Liver (tissue), 9 donors: ENCODE data around the gene ADRA1B. TPM values are rescaled to one million over a fixed set of nuclear protein-coding genes. Genes with fewer than 3 reads are reported as not detected.

Experiments used
- DNase-seq: peaks from one replicate; pipeline ENCODE4 v3.0.0-alpha.2; 2017; ENCODE audit warnings: low spot score
- H3K27ac ChIP-seq, 2 donors: one replicate each; pipeline ENCODE4 v1.7.0; 2013; ENCODE audit warnings: inconsistent platforms in 2 of 2, low read length in 2 of 2, control low read depth in 1 of 2, low read depth in 1 of 2, mild to moderate bottlenecking in 1 of 2
- H3K27me3 ChIP-seq, 4 donors: one replicate each; pipeline versions ENCODE4 v1.6.1 to v1.7.0; 2013; ENCODE audit warnings: low read length in 3 of 4, inconsistent platforms in 1 of 4, mild to moderate bottlenecking in 1 of 4, moderate library complexity in 1 of 4; ENCODE audit not compliant: control insufficient read depth in 4 of 4, insufficient read depth in 4 of 4
- H3K36me3 ChIP-seq, 4 donors: one replicate each; pipeline versions ENCODE4 v1.6.1 to v1.7.0; 2013; ENCODE audit warnings: low read length in 3 of 4, mild to moderate bottlenecking in 3 of 4, low read depth in 1 of 4, moderate library complexity in 1 of 4; ENCODE audit not compliant: control insufficient read depth in 4 of 4, insufficient read depth in 3 of 4
- H3K4me1 ChIP-seq, 4 donors: one replicate each; pipeline versions ENCODE4 v1.6.1 to v1.7.0; 2013; ENCODE audit warnings: low read length in 3 of 4, mild to moderate bottlenecking in 3 of 4, moderate library complexity in 1 of 4; ENCODE audit not compliant: control insufficient read depth in 4 of 4, insufficient read depth in 4 of 4
- H3K4me3 ChIP-seq, 3 donors: one replicate each; pipeline versions ENCODE4 v1.6.1 to v1.7.0; 2013; ENCODE audit warnings: low read length in 3 of 3, control low read depth in 1 of 3, low read depth in 1 of 3, mild to moderate bottlenecking in 1 of 3
- H3K9ac ChIP-seq, 2 donors: one replicate each; pipeline ENCODE4 v1.7.0; 2013; ENCODE audit warnings: low read length in 2 of 2, mild to moderate bottlenecking in 2 of 2, moderate library complexity in 2 of 2, control low read depth in 1 of 2, low read depth in 1 of 2
- H3K9me3 ChIP-seq, 4 donors: one replicate each; pipeline versions ENCODE4 v1.6.1 to v1.7.0; 2013; ENCODE audit warnings: low read length in 3 of 4; ENCODE audit not compliant: control insufficient read depth in 4 of 4
- ATF3 ChIP-seq: IDR thresholded peaks from 2 replicates; pipeline ENCODE4 v1.6.1; 2016; ENCODE audit warnings: antibody characterized with exemption
- CTCF ChIP-seq: fragments of 150-350 bp; IDR thresholded peaks from 2 replicates; pipeline ENCODE4 v1.5.1; 2017; ENCODE audit warnings: improper control_type of control experiment, low read depth, low read length; ENCODE audit not compliant: missing input control
- EGR1 ChIP-seq, 2 donors: IDR thresholded peaks; 2 replicates each; pipeline ENCODE4 v1.6.1; 2016 to 2018; ENCODE audit warnings: antibody characterized with exemption in 2 of 2, low read depth in 2 of 2
- FOXA1 ChIP-seq: IDR thresholded peaks from 2 replicates; pipeline ENCODE4 v1.6.1; 2016; ENCODE audit warnings: antibody characterized with exemption
- FOXA2 ChIP-seq: IDR thresholded peaks from 2 replicates; pipeline ENCODE4 v1.6.1; 2016; ENCODE audit warnings: antibody characterized with exemption
- GABPA ChIP-seq, 2 donors: IDR thresholded peaks in 1 of 2; conservative IDR thresholded peaks in 1 of 2; 2 replicates each; pipeline ENCODE4 v1.6.1; 2016; ENCODE audit warnings: antibody characterized with exemption in 2 of 2, mild to moderate bottlenecking in 1 of 2, moderate library complexity in 1 of 2
- HNF4A ChIP-seq, 2 donors: conservative IDR thresholded peaks; 2 replicates each; pipeline ENCODE4 v1.6.1; 2016; ENCODE audit warnings: antibody characterized with exemption in 2 of 2, mild to moderate bottlenecking in 2 of 2
- HNF4G ChIP-seq: IDR thresholded peaks from 2 replicates; pipeline ENCODE4 v1.6.1; 2016; ENCODE audit warnings: antibody characterized with exemption
- JUND ChIP-seq, 2 donors: IDR thresholded peaks; 2 replicates each; pipeline ENCODE4 v1.6.1; 2016; ENCODE audit warnings: antibody characterized with exemption in 2 of 2
- MAX ChIP-seq: IDR thresholded peaks from 2 replicates; pipeline ENCODE4 v1.6.1; 2016; ENCODE audit warnings: antibody characterized with exemption
- NR2F2 ChIP-seq: IDR thresholded peaks from 2 replicates; pipeline ENCODE4 v1.6.1; 2016; ENCODE audit warnings: antibody characterized with exemption
- REST ChIP-seq: IDR thresholded peaks from 2 replicates; pipeline ENCODE4 v1.6.1; 2016; ENCODE audit warnings: antibody characterized with exemption, mild to moderate bottlenecking
- RXRA ChIP-seq, 2 donors: IDR thresholded peaks; 2 replicates each; pipeline ENCODE4 v1.6.1; 2017 to 2018; ENCODE audit warnings: antibody characterized with exemption in 2 of 2, mild to moderate bottlenecking in 1 of 2
- YY1 ChIP-seq: IDR thresholded peaks from 2 replicates; pipeline ENCODE4 v1.6.1; 2016; ENCODE audit warnings: antibody characterized with exemption, mild to moderate bottlenecking
- ZBTB33 ChIP-seq: IDR thresholded peaks from 2 replicates; pipeline ENCODE4 v1.6.1; 2016; ENCODE audit warnings: antibody characterized with exemption
- WGBS: extraction: QIAGEN DNeasy Blood & Tissue Kit; methylation state at CpG from one replicate; pipeline ENCODE4 v1.1.7; 2013; 5-methylcytosine and 5-hydroxymethylcytosine counted together
- polyA plus RNA-seq, 2 donors: library from polyadenylated mRNA; stranded (reverse) in 1 of 2; unstranded in 1 of 2; fragments of 200-250 nt in 1 of 2; fragments of >200 nt in 1 of 2; fragmentation: Nextera tagmentation in 1 of 2; extraction: Ambion mirVana in 1 of 2; gene quantifications; one replicate each; pipeline versions ENCODE4 v1.2.1 to v1.2.3, GENCODE V29; 2013 to 2015
- total RNA-seq, 2 donors: library from RNA; depleted of rRNA; stranded (reverse); fragments of >200 nt; gene quantifications; one replicate each; pipeline ENCODE4 v1.2.3, GENCODE V29; 2014
- donor health status: healthy.
- donor health status: healthy.
- donor health status: healthy.
- donor health status: healthy.
- donor health status: healthy.

Gene ADRA1B
- total and polyA plus RNA-seq, 4 donors, result 0.70 to 13.1 (median 8.2) TPM

- no peak for TF ChIP-seq CTCF
- TF ChIP-seq GABPA (IDR thresholded peaks at IDR 0.05 in 1 of 2, conservative IDR thresholded peaks at IDR 0.05 in 1 of 2), result no peak
- no peak for TF ChIP-seq ATF3
- TF ChIP-seq ZBTB33, result no peak
- TF ChIP-seq NR2F2, result no peak
- no peak for TF ChIP-seq HNF4A (conservative IDR thresholded peaks at IDR 0.05)
These were observed 1.7 kb downstream of the ADRA1B start (continued) for GRCh38 chr5:159917994-159918393.

- 57% methylated on average over 3 of the region's 3 CpGs for WGBS
- H3K9ac ChIP-seq, result no peak overlapping the region
- H3K27ac ChIP-seq, result no peak overlapping the region
- DNase-seq, result no peak
- H3K27me3 ChIP-seq, result no peaks in the 10 kb centered on the region
- H3K36me3 ChIP-seq, result no peaks in the 10 kb centered on the region
- peaks cover 3 to 19% (median 10%) of the 10 kb centered on the region in 4 donors for H3K4me1 ChIP-seq
- H3K4me3 ChIP-seq, result no peak overlapping the region
- no peaks in the 10 kb centered on the region for H3K9me3 ChIP-seq
- TF ChIP-seq RXRA (IDR thresholded peaks at IDR 0.05) (no peak), REST (no peak), MAX (no peak), FOXA2 (no peak), EGR1 (IDR thresholded peaks at IDR 0.05; ENCODE audit: low read depth in 2 of 2) (no peak), FOXA1 (no peak), GABPA (IDR thresholded peaks at IDR 0.05 in 1 of 2, conservative IDR thresholded peaks at IDR 0.05 in 1 of 2) (no peak)
These were observed 5.4 kb downstream of the ADRA1B start for GRCh38 chr5:159921721-159922120.

- no peaks in the 10 kb centered on the region for H3K9me3 ChIP-seq
- H3K36me3 ChIP-seq, result no peaks in the 10 kb centered on the region
- peaks cover 0 to 6% (median 4%) of the 10 kb centered on the region in 4 donors for H3K4me1 ChIP-seq
- H3K27ac ChIP-seq, result no peak overlapping the region
- DNase-seq, result no peak
- WGBS, result 81% methylated on average over 7 of the region's 7 CpGs
- H3K9ac ChIP-seq, result no peak overlapping the region
- no peak overlapping the region for H3K4me3 ChIP-seq
- no peaks in the 10 kb centered on the region for H3K27me3 ChIP-seq
- TF ChIP-seq HNF4G (no peak), YY1 (no peak), CTCF (no peak), GABPA (IDR thresholded peaks at IDR 0.05 in 1 of 2, conservative IDR thresholded peaks at IDR 0.05 in 1 of 2) (no peak), EGR1 (IDR thresholded peaks at IDR 0.05; ENCODE audit: low read depth in 2 of 2) (no peak), JUND (IDR thresholded peaks at IDR 0.05) (no peak)
These were observed 6.7 kb downstream of the ADRA1B start for GRCh38 chr5:159923008-159923407.
